Gastrocnemius medialis (tissue), 4 donors: Measurements from ENCODE around the gene RIOX2. TPM values are rescaled to one million over a fixed set of nuclear protein-coding genes. Genes with fewer than 3 reads are reported as not detected.

Source experiments
- ATAC-seq, 2 donors: fragments of 150-250 bp; one replicate each; pipeline ENCODE4 v1.9.1; 2016
- DNase-seq, 2 donors: peaks; one replicate each; pipeline ENCODE4 v3.0.0-alpha.2; 2019
- H3K27ac ChIP-seq, 4 donors: fragments of 200-600 bp; sonication (generic); 1 replicate in 1 of 4; 2 replicates in 3 of 4; pipeline ENCODE4 v1.5.1; 2016 to 2018; ENCODE audit warnings: mild to moderate bottlenecking in 2 of 4, moderate library complexity in 1 of 4
- H3K27me3 ChIP-seq, 3 donors: fragments of 200-600 bp; sonication (generic) in 2 of 3; 1 replicate in 1 of 3; 2 replicates in 2 of 3; pipeline versions ENCODE4 v1.5.1 to v1.6.0; 2016 to 2019; ENCODE audit warnings: mild to moderate bottlenecking in 1 of 3, moderate library complexity in 1 of 3
- H3K36me3 ChIP-seq, 2 donors: fragments of 200-600 bp; sonication (generic) in 1 of 2; one replicate each; pipeline ENCODE4 v1.5.1; 2017 to 2018
- H3K4me1 ChIP-seq, 2 donors: fragments of 200-600 bp; sonication (generic) in 1 of 2; one replicate each; pipeline ENCODE4 v1.5.1; 2016 to 2017; ENCODE audit warnings: mild to moderate bottlenecking in 2 of 2
- H3K4me3 ChIP-seq, 4 donors: fragments of 200-600 bp; sonication (generic) in 3 of 4; 1 replicate in 1 of 4; 2 replicates in 3 of 4; pipeline ENCODE4 v1.5.1; 2016 to 2019; ENCODE audit warnings: mild to moderate bottlenecking in 2 of 4
- H3K9me3 ChIP-seq, 3 donors: fragments of 200-600 bp; sonication (generic) in 2 of 3; 1 replicate in 1 of 3; 2 replicates in 2 of 3; pipeline ENCODE4 v1.5.1; 2016 to 2019
- POLR2A ChIP-seq, 2 donors: fragments of 450-650 bp; IDR thresholded peaks; one replicate each; pipeline ENCODE4 v1.6.1; 2017; ENCODE audit warnings: antibody characterized with exemption in 2 of 2, mild to moderate bottlenecking in 2 of 2, moderate library complexity in 2 of 2
- in situ Hi-C, 4 donors: fragments of 200-750 bp; cut with MboI; loops; one replicate each; pipeline versions ENCODE4 v1.15.0 to v1.8.0; 2017; ENCODE audit warnings: low sequenced_read_pairs in 4 of 4
- intact Hi-C: fragments of 100-400 bp; cut with DNase I; formaldehyde crosslinking; loops from one replicate; pipeline ENCODE4 v1.15.1; 2023; ENCODE audit warnings: low total_unique reads
- total RNA-seq, 4 donors: library from RNA; depleted of rRNA; stranded (reverse); fragments of >200 nt; gene quantifications; one replicate each; pipeline versions ENCODE4 v1.1.0 to v1.2.3, GENCODE V29; 2016
- TF ChIP-seq, protein P1 (sequence below), 5 experiments: fragments of 450-650 bp in 3 of 5; fragments of 200-600 bp in 2 of 5; sonication (generic) in 2 of 5; IDR thresholded peaks in 4 of 5; conservative IDR thresholded peaks in 1 of 5; 1 replicate in 4 of 5; 2 replicates in 1 of 5; pipeline ENCODE4 v1.5.1; 2016 to 2019; ENCODE audit warnings: antibody characterized with exemption in 5 of 5, mild to moderate bottlenecking in 3 of 5, moderate library complexity in 3 of 5

Gene RIOX2
- total RNA-seq, 4 donors from 2014 or later = 27.4 to 57.3 (median 49.6) TPM

- Histone ChIP-seq H3K27ac (no peak overlapping the region), H3K9me3 (no peaks in the 10 kb centered on the region), H3K36me3 (no peaks in the 10 kb centered on the region), H3K4me3 (no peak overlapping the region), H3K4me1 (no peaks in the 10 kb centered on the region), H3K27me3 (no peaks in the 10 kb centered on the region)
- intact Hi-C loops = no loop called here
- DNase-seq (no peak), ATAC-seq (no peak)
- TF ChIP-seq POLR2A (IDR thresholded peaks at IDR 0.05) = no peak
- TF ChIP-seq, protein P1, sequence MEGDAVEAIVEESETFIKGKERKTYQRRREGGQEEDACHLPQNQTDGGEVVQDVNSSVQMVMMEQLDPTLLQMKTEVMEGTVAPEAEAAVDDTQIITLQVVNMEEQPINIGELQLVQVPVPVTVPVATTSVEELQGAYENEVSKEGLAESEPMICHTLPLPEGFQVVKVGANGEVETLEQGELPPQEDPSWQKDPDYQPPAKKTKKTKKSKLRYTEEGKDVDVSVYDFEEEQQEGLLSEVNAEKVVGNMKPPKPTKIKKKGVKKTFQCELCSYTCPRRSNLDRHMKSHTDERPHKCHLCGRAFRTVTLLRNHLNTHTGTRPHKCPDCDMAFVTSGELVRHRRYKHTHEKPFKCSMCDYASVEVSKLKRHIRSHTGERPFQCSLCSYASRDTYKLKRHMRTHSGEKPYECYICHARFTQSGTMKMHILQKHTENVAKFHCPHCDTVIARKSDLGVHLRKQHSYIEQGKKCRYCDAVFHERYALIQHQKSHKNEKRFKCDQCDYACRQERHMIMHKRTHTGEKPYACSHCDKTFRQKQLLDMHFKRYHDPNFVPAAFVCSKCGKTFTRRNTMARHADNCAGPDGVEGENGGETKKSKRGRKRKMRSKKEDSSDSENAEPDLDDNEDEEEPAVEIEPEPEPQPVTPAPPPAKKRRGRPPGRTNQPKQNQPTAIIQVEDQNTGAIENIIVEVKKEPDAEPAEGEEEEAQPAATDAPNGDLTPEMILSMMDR (IDR thresholded peaks at IDR 0.05 in 4 of 5, conservative IDR thresholded peaks at IDR 0.05 in 1 of 5) = no peak
- in situ Hi-C loops = no loop called here
Measured at GRCh38 chr3:98005438-98005837, 33.2 kb upstream of the RIOX2 start.

DNA sequence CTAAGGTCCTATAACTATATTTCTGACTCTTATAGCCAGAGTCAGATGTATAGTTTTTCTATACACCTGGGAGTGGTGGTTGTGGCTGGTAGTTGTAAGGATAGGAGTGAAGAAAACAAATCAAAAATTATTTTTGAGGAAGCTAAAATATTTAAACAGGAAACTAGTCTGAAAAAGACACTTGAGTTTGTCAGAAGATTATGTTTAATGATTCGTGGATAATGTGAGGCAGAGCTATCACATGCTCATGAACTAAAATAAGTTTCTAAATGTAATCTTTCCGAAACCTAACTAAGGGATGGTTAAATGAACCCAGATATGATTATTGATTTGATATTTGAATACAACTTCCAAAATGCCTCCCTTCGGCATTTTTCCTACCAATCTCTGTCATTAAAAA is 32.5 kb upstream of the RIOX2 start:
- in situ Hi-C loops (no loop called here), intact Hi-C loops (no loop called here)
- TF ChIP-seq, protein P1 (IDR thresholded peaks at IDR 0.05 in 4 of 5, conservative IDR thresholded peaks at IDR 0.05 in 1 of 5) = no peak
- TF ChIP-seq POLR2A (IDR thresholded peaks at IDR 0.05) = no peak
- H3K4me1 ChIP-seq = no peaks in the 10 kb centered on the region
- no peaks in the 10 kb centered on the region for H3K27me3 ChIP-seq
- H3K9me3 ChIP-seq = no peaks in the 10 kb centered on the region
- DNase-seq (no peak), ATAC-seq (no peak)
- no peak overlapping the region for H3K27ac ChIP-seq
- no peak overlapping the region for H3K4me3 ChIP-seq
- H3K36me3 ChIP-seq = no peaks in the 10 kb centered on the region

GRCh38 chr3:98003306-98003969 is 31.2 kb upstream of the RIOX2 start:
- intact Hi-C loops (no loop called here), in situ Hi-C loops (no loop called here)
- Histone ChIP-seq H3K27ac (no peak overlapping the region), H3K9me3 (no peaks in the 10 kb centered on the region), H3K36me3 (no peaks in the 10 kb centered on the region), H3K4me1 (no peaks in the 10 kb centered on the region), H3K4me3 (no peak overlapping the region), H3K27me3 (no peaks in the 10 kb centered on the region)
- no peak for DNase-seq
- no peak for ATAC-seq
- TF ChIP-seq, protein P1 (IDR thresholded peaks at IDR 0.05 in 4 of 5, conservative IDR thresholded peaks at IDR 0.05 in 1 of 5) = no peak
- TF ChIP-seq POLR2A (IDR thresholded peaks at IDR 0.05) = no peak

DNA sequence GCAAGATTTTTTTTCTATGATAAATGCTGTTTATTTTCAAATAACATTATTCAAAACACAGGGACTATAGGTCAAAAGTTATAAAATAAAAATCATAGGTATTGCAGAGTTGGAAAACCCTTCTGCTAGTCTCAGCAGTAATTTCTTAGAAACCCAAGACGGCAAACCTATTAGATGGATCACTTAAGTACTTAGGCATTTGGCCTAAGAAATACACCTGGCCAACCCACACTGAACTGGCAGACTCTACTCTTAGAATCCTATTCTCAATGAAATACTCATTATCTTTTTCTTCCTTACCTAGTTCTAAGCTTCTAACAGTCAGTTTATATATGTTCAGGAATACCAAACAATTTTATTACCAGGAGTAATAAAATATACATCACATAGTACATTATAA is 30.5 kb upstream of the RIOX2 start:
- in situ Hi-C loops = no loop called here
- intact Hi-C loops = no loop called here
- no peak for TF ChIP-seq POLR2A (IDR thresholded peaks at IDR 0.05)
- TF ChIP-seq, protein P1 (IDR thresholded peaks at IDR 0.05 in 4 of 5, conservative IDR thresholded peaks at IDR 0.05 in 1 of 5) = no peak
- no peaks in the 10 kb centered on the region for H3K9me3 ChIP-seq
- no peak overlapping the region for H3K27ac ChIP-seq
- no peaks in the 10 kb centered on the region for H3K27me3 ChIP-seq
- ATAC-seq (no peak), DNase-seq (no peak)
- H3K4me3 ChIP-seq = no peak overlapping the region
- H3K4me1 ChIP-seq = no peaks in the 10 kb centered on the region
- H3K36me3 ChIP-seq = no peaks in the 10 kb centered on the region

DNA sequence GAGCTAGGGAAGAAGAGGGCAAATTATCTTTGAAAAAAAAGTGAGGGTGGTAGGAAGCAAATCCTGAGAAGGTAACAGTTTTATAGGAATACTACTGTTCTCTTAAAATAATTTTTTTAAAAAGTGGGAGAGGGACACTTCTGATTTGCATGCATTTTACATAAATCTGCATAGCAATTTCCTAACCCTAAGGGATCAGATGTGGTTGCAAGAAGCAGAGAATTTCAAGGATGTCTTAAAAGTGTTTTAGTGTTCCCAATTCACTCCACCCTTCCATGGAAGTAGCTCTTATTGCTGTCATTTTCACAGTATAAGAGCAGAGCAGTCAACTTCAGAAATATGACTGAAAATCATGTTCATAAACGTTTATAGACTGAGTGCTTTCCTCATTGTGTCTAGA is 27.8 kb upstream of the RIOX2 start:
- Histone ChIP-seq H3K27me3 (no peaks in the 10 kb centered on the region), H3K4me1 (no peaks in the 10 kb centered on the region), H3K4me3 (no peak overlapping the region), H3K36me3 (no peaks in the 10 kb centered on the region), H3K9me3 (no peaks in the 10 kb centered on the region), H3K27ac (no peak overlapping the region)
- intact Hi-C loops = no loop called here
- in situ Hi-C loops = no loop called here
- no peak for ATAC-seq
- DNase-seq = no peak
- no peak for TF ChIP-seq POLR2A (IDR thresholded peaks at IDR 0.05)
- TF ChIP-seq, protein P1 (IDR thresholded peaks at IDR 0.05 in 4 of 5, conservative IDR thresholded peaks at IDR 0.05 in 1 of 5) = no peak
